Pons (tissue), 1 donor: ENCODE results near the gene TMEM108.
A peak's percentile ranks its signal among the peaks of the same experiment; 100 is the strongest.

Experiments used
- DNase-seq: peaks from one replicate; pipeline ENCODE4 v3.0.0-alpha.2; 2016; ENCODE audit warnings: low spot score

TMEM108 gene

GRCh38 chr3:133360476-133360875, 322.3 kb downstream of the TMEM108 start:
- DNase-seq: no peak

DNA sequence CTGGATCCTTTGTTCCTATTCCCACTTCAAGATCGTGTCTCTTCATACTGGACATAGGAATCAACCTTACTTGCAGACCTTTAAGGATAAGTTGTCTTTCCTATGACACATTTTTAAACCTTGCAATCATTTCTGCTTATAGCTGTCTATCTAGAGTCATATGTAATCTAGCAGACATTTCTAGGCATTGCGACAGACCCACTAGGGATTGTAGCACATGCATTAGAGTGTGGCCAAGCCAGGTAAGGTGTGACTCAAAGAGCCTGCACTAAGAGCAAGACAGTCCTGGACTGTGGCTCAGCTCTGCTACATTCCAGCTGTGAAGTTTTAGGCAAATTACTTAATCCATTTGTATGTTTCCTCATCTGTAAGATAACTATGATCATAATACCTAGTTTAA, 322.8 kb downstream of the TMEM108 start:
- DNase-seq: no peak

- no peak for DNase-seq
These were observed 323.2 kb downstream of the TMEM108 start for GRCh38 chr3:133361435-133361834.

GRCh38 chr3:133362539-133362938, 324.3 kb downstream of the TMEM108 start:
- DNase-seq: no peak

DNA sequence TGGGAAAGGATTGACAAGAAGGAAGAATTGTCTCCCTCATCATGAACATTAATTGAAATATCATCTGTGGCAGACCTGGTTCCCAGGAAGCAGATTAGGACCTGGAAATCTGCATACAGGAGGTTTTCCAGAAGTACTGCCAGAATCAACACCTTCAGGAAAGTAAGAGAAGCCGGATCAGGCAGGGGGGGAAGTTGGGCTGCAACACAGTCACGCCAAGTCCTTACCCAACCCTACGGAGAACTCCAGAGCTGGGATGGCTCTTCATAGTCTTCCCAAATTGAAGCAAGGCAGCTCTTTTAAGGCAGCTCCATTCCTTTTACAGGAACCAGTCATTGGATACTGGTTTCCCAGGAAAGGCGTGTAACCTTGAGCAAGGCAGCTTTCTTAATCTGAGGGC, 326.5 kb downstream of the TMEM108 start:
- DNase-seq: no peak

GRCh38 chr3:133366921-133367320, 328.7 kb downstream of the TMEM108 start:
- DNase-seq: no peak

DNA sequence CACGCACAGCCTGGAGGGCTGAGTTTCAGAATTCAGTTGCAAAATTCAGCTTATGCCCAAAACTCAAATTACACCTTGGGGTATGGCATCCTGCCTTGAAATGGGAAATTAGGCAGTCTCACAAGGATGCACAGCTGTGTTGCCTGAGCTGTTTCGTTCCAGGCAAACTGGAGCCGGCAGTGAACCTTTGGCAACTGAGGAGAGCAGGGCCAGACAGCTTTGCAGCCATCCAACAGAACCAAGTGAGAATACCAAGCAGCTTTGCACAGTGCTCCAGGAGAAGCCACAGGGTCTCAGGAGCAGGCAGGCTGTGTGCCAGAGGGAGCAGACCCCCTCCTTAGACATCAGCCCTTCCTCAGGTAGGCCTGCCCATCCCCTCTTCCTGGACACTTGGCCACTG, 329.2 kb downstream of the TMEM108 start:
- no peak for DNase-seq

GRCh38 chr3:133367956-133368355, 329.8 kb downstream of the TMEM108 start:
- DNase-seq: no peak

DNA sequence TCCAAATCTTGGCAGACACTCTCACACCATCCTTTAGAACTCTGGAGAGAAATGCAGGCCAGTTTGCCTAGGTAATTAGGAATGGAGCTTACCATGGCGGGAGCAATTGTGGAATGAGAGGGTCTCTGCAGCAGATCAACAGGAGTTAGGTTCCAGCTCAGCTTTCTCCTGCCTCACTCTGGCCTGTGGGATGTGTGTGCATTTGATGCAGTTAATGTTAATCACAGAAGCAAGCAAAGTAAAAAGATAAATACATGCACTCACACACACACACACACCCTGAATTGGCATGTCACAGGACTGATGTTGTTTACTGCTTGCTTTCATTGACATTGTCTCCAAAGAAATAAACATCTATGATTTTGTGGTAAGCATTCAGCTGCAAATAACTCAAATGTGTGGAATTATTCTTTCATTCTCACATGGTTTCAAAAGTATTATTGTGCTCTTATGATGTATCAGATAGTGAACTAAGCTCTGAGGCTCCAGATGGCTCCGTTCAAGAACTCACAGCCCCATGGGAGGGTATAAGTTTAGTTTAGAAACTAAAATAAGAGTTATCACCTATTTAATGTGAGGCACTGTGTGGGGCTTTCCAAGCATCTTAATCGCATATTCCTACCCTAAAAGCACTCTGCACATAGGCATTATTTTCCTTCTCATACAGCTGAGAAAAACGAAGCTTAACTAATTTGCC, 330.3 kb downstream of the TMEM108 start:
- DNase-seq: no peak

- no peak for DNase-seq
These were observed 330.9 kb downstream of the TMEM108 start for GRCh38 chr3:133369068-133369440.

- no peak for DNase-seq
These were observed 333.0 kb downstream of the TMEM108 start for GRCh38 chr3:133371181-133371580.

GRCh38 chr3:133371676-133372075, 333.5 kb downstream of the TMEM108 start:
- no peak for DNase-seq

DNA sequence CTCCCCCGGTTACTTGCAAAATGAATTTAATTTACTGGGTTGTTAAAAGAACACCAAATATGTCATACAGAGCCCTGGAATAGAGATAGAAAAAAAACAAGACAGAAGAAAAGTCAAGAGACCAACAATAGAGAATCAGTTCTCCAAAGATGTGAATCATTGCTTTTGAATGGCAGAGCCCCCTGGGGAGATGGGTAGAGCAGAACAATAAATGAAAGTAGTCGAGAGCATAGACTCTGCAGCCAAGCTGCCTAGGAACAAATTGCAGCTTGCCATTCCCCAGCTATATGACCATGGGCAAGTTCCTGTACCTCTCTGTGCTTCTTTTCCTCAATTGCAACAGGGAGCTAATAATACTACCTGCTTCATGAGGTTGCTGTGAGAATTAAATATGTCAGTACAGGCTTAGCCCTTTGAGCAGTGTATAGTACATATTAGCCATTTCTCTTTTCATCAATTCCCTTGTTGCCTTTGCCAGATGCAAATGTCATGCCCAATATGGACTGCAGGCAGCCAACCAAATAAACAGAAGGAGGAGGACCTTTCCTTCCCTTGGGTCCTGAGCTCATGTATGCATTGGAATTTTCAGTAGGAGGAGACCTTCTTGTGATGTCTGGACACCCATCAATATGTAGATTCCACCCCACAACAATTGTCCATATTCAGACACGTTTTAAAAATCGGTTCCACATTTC, 336.7 kb downstream of the TMEM108 start:
- no peak for DNase-seq

GRCh38 chr3:133375403-133375745, 337.2 kb downstream of the TMEM108 start:
- no peak for DNase-seq

- no peak for DNase-seq
These were observed 338.6 kb downstream of the TMEM108 start for GRCh38 chr3:133376810-133377209.

- DNase-seq: peak; percentile 67
These were observed 339.2 kb downstream of the TMEM108 start for GRCh38 chr3:133377396-133377795.

DNA sequence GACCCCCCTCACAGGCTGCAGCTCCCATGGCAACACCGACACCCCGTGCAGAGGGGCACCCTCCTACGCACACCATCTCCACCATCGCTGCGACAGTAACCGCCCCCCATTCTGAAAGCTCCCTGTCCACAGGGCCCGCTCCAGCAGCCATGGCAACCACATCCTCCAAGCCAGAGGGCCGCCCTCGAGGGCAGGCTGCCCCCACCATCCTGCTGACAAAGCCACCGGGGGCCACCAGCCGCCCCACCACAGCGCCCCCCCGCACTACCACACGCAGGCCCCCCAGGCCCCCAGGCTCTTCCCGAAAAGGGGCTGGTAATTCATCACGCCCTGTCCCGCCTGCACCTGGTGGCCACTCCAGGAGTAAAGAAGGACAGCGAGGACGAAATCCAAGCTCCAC, 341.7 kb downstream of the TMEM108 start:
- DNase-seq: no peak

GRCh38 chr3:133380481-133381225, 342.5 kb downstream of the TMEM108 start:
- DNase-seq: no peak

DNA sequence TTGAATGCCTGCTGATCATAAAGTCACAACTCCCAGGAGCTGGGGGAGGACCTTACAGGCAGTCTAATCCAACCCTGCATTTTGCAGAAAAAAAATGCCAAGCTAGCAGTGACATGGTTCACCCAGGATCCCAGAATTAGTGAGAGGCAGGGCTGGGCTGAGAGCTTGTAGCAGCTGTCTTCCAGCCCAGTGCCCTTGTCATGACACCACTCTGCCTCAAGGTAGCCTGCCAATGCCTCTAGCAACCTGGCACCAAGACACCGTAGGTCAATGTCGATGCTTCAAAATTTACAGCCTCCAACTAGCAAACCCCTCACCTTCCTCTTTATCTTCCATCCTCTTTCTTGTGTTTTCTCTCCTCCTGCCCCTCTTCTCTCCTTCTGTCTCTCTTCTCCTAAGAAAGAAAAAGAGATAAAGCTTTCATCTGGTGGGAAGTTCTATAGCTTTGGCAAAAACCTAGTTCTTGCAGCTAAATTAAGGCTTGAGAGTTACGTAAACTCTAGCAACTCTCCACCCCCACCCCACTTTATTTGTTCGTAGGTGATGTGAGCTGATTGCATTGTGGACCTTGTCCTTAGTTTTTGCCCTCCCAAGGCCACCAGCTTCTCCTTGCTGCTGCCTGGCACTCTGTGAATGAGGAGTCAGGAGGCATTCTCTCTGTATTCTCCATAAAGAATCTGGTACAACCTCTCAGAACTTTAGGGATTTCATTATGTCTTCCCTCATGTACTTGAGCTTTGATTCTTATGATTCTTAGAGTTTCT, 343.3 kb downstream of the TMEM108 start:
- DNase-seq: no peak

DNA sequence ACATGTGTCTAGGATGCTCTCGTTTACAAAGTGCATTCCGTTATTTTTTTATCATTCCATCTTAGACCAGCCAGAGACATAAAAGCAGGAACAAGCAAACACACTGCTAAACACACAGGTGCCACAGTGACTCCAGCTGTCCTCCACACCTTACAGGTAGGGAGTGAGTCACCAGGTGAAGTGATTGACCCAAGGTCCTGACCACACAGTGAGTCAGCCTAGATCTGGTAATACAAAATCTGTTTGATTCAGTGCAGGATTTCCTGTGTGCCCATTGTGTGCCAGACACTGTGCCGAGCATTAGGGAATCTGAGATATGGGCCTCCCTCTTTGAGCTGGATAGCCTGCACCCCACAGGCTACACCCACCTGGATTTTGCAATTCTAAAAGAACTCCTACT, 345.0 kb downstream of the TMEM108 start:
- DNase-seq: no peak

DNA sequence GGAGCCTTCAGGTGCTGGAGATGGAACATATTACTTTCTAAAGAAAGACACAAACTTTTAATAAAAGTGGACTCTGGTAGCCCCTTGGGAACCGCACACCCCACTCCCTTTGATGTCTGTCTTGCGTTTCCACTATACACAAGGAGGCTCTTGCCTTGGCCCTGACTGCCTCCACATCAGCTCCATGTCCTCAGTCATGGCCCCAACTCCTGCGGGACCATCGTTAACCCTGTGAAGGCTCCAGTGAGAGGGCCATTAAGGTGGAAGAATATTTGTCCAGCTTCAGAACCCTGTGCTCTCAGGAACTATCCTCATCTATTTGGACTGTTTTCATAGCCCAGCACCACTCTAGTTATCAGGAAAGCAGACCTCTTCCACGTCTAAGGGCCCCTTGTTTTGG, 345.6 kb downstream of the TMEM108 start:
- no peak for DNase-seq

DNA sequence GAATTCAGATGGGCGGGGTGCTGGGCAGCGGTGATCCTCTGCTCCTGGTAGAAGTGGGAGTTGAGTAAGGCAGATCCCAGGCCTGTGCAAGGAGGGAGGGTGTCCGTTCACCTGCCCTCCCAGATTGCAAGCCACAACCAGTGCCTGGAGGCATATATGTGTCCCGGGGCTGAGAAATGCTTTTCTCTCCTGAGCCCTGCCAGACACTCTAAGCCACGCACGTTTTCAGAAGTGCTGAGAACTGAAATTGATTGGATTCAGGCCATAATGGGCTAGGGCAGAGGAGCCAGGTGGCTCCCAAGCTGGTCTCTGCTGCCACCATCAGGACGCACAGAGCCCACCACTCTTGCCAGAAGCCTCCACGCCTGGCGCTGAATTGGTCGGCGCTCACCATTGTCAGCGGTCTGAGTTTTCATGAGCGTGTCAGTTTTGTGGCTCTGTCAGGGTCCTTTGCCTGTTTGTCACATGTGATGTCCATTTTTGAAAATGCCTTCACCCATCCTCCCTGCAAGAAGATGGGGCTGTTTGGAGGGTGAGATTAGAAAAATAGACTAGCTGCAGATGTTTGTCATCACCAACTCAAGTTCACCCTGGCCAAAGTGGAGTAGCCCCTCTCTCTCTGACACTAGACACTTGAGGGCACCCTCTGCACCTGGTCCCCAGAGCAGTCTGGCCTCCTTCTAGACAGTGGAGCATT, 346.3 kb downstream of the TMEM108 start:
- peak; percentile 65 for DNase-seq
